H9 (cell line): ENCODE results near the gene CYP19A1. TPM values are rescaled to one million over a fixed set of nuclear protein-coding genes. Genes with fewer than 3 reads are reported as not detected.

Source experiments
- DNase-seq: peaks from one replicate; pipeline ENCODE4 v3.0.0-alpha.2; 2017
- H2AFZ ChIP-seq: one replicate; pipeline ENCODE4 v1.6.1; 2013; ENCODE audit warnings: mild to moderate bottlenecking, low read length, control low read depth, moderate library complexity
- H2AK5ac ChIP-seq: 2 replicates; pipeline ENCODE4 v1.6.1; 2013; ENCODE audit warnings: low read length, control low read depth, mixed read lengths; ENCODE audit not compliant: insufficient read length
- H2BK120ac ChIP-seq: one replicate; pipeline ENCODE4 v1.6.1; 2013; ENCODE audit warnings: low read depth, mild to moderate bottlenecking, low read length, control low read depth, inconsistent platforms; ENCODE audit not compliant: poor library complexity, severe bottlenecking
- H2BK12ac ChIP-seq: 2 replicates; pipeline ENCODE4 v1.6.1; 2013; ENCODE audit warnings: low read length, control low read depth, mixed read lengths, low read depth; ENCODE audit not compliant: insufficient read length
- H2BK15ac ChIP-seq: 2 replicates; pipeline ENCODE4 v1.6.1; 2013; ENCODE audit warnings: low read depth, low read length, control low read depth
- H2BK20ac ChIP-seq: one replicate; pipeline ENCODE4 v1.6.1; 2013; ENCODE audit warnings: low read depth, mild to moderate bottlenecking, low read length, control low read depth, inconsistent platforms; ENCODE audit not compliant: poor library complexity, severe bottlenecking
- H2BK5ac ChIP-seq: 2 replicates; pipeline ENCODE4 v1.6.1; 2013; ENCODE audit warnings: low read length, control low read depth, mixed read lengths; ENCODE audit not compliant: insufficient read length
- H3K14ac ChIP-seq: 2 replicates; pipeline ENCODE4 v1.6.1; 2013; ENCODE audit warnings: low read length, control low read depth; ENCODE audit not compliant: insufficient read depth
- H3K18ac ChIP-seq: 2 replicates; pipeline ENCODE4 v1.6.1; 2013; ENCODE audit warnings: low read depth, mild to moderate bottlenecking, mixed read lengths, low read length, control low read depth; ENCODE audit not compliant: insufficient read length
- H3K23ac ChIP-seq: 2 replicates; pipeline ENCODE4 v1.6.1; 2013; ENCODE audit warnings: low read length, control low read depth, mixed read lengths, low read depth; ENCODE audit not compliant: insufficient read length
- H3K23me2 ChIP-seq: 2 replicates; pipeline ENCODE4 v1.6.1; 2013; ENCODE audit warnings: low read depth, mild to moderate bottlenecking, mixed read lengths, low read length, control low read depth; ENCODE audit not compliant: insufficient read length, poor library complexity, severe bottlenecking
- H3K27ac ChIP-seq: 2 replicates; pipeline ENCODE4 v1.5.1; 2013; ENCODE audit warnings: low read length, control low read depth, mixed read lengths, low read depth; ENCODE audit not compliant: insufficient read length
- H3K27me3 ChIP-seq: 2 replicates; pipeline ENCODE4 v1.6.1; 2013; ENCODE audit warnings: low read length, control low read depth, inconsistent platforms; ENCODE audit not compliant: insufficient read depth
- H3K4ac ChIP-seq: 2 replicates; pipeline ENCODE4 v1.6.1; 2013; ENCODE audit warnings: low read depth, mild to moderate bottlenecking, control low read depth, inconsistent platforms, low read length, moderate library complexity
- H3K4me1 ChIP-seq: 2 replicates; pipeline ENCODE4 v1.6.1; 2013; ENCODE audit warnings: low read length, control low read depth, inconsistent platforms; ENCODE audit not compliant: insufficient read depth
- H3K4me2 ChIP-seq: 2 replicates; pipeline ENCODE4 v1.6.1; 2013; ENCODE audit warnings: low read length, control low read depth, mixed read lengths; ENCODE audit not compliant: insufficient read length, insufficient read depth
- H3K56ac ChIP-seq: 2 replicates; pipeline ENCODE4 v1.6.1; 2013; ENCODE audit warnings: low read depth, mild to moderate bottlenecking, mixed read lengths, low read length, control low read depth; ENCODE audit not compliant: insufficient read length
- H3K79me1 ChIP-seq: 2 replicates; pipeline ENCODE4 v1.6.1; 2013; ENCODE audit warnings: low read depth, mild to moderate bottlenecking, moderate library complexity, low read length, control low read depth, inconsistent platforms; ENCODE audit not compliant: insufficient read depth, poor library complexity, severe bottlenecking
- H3K79me2 ChIP-seq: 2 replicates; pipeline ENCODE4 v1.6.1; 2013; ENCODE audit warnings: low read length, control low read depth, inconsistent platforms; ENCODE audit not compliant: insufficient read depth
- H3K9ac ChIP-seq: 2 replicates; pipeline ENCODE4 v1.6.1; 2013; ENCODE audit warnings: low read length, control low read depth, mixed read lengths; ENCODE audit not compliant: insufficient read length; ENCODE audit errors: extremely low read depth
- H3K9me3 ChIP-seq: one replicate; pipeline ENCODE4 v1.6.1; 2013; ENCODE audit warnings: low read depth, low read length, inconsistent platforms; ENCODE audit not compliant: control insufficient read depth
- H3T11ph ChIP-seq: one replicate; pipeline ENCODE4 v1.6.1; 2013; ENCODE audit warnings: mild to moderate bottlenecking, low read length, control low read depth, inconsistent platforms
- H4K20me1 ChIP-seq: one replicate; pipeline ENCODE4 v1.6.1; 2013; ENCODE audit not compliant: control insufficient read depth, insufficient read length, insufficient read depth
- H4K5ac ChIP-seq: 2 replicates; pipeline ENCODE4 v1.6.1; 2013; ENCODE audit warnings: low read depth, mild to moderate bottlenecking, mixed read lengths, low read length, control low read depth; ENCODE audit not compliant: insufficient read length
- H4K8ac ChIP-seq: replicated peaks from 2 replicates; pipeline ENCODE4 v1.6.1; 2013; ENCODE audit warnings: low read length, control low read depth, mixed read lengths, low read depth; ENCODE audit not compliant: insufficient read length
- H4K91ac ChIP-seq: 2 replicates; pipeline ENCODE4 v1.6.1; 2013; ENCODE audit warnings: low read depth, mild to moderate bottlenecking, moderate library complexity, mixed read lengths, low read length, control low read depth; ENCODE audit not compliant: insufficient read length
- H3K27ac Mint-ChIP-seq, 3 experiments: 2 replicates in 2 of 3; 3 replicates in 1 of 3; pipeline ENCODE4 v1.8.0; 2020 to 2021; ENCODE audit warnings: mixed read lengths in 3 of 3, mild to moderate bottlenecking in 1 of 3, moderate library complexity in 1 of 3
- H3K27me3 Mint-ChIP-seq: 2 replicates; pipeline ENCODE4 v1.8.0; 2021; ENCODE audit warnings: low read depth, mild to moderate bottlenecking, moderate library complexity, mixed read lengths
- H3K36me3 Mint-ChIP-seq, 3 experiments: 2 replicates in 2 of 3; 3 replicates in 1 of 3; pipeline ENCODE4 v1.8.0; 2020 to 2021; ENCODE audit warnings: low read depth in 3 of 3, mixed read lengths in 3 of 3; ENCODE audit not compliant: insufficient read depth in 1 of 3
- H3K4me1 Mint-ChIP-seq, 2 experiments: 2 replicates each; pipeline ENCODE4 v1.8.0; 2020; ENCODE audit warnings: mixed read lengths in 2 of 2
- H3K4me3 Mint-ChIP-seq, 2 experiments: 2 replicates in 1 of 2; 3 replicates in 1 of 2; pipeline ENCODE4 v1.8.0; 2020 to 2021; ENCODE audit warnings: mild to moderate bottlenecking in 2 of 2, mixed read lengths in 2 of 2, moderate library complexity in 1 of 2
- H3K9me3 Mint-ChIP-seq, 2 experiments: 2 replicates in 1 of 2; 3 replicates in 1 of 2; pipeline ENCODE4 v1.8.0; 2020; ENCODE audit warnings: mild to moderate bottlenecking in 2 of 2, mixed read lengths in 2 of 2, moderate library complexity in 1 of 2
- CTCF ChIP-seq: fragments of 200-600 bp; sonication (generic); conservative IDR thresholded peaks from 3 replicates; pipeline ENCODE4 v1.8.0; 2021; ENCODE audit warnings: antibody characterized with exemption, mild to moderate bottlenecking
- WGBS: extraction: QIAGEN DNeasy Blood & Tissue Kit; methylation state at CpG from one replicate; pipeline ENCODE4 v1.1.7; 2013; ENCODE audit warnings: missing lambda C conversion rate, low lambda C conversion rate, mixed read lengths; ENCODE audit not compliant: insufficient read length; ENCODE audit errors: extremely low coverage; 5-methylcytosine and 5-hydroxymethylcytosine counted together
- total RNA-seq: library from RNA; stranded (reverse); gene quantifications from 2 replicates; pipeline ENCODE4 v1.2.1, GENCODE V29; 2021

Gene CYP19A1
- total RNA-seq, 1 experiment from 2014 or later: not detected

GRCh38 chr15:51186891-51187290 lies 151.5 kb downstream of the CYP19A1 start:
- Histone ChIP-seq H2BK20ac (no peak overlapping the region), H3K4me2 (no peak overlapping the region), H2AK5ac (no peak overlapping the region), H3K56ac (no peak overlapping the region), H3T11ph (no peak overlapping the region), H3K9me3 (no peaks in the 10 kb centered on the region), H3K9ac (no peak overlapping the region), H2BK120ac (no peak overlapping the region), H3K4ac (no peak overlapping the region), H2BK15ac (no peak overlapping the region), H3K27me3 (no peaks in the 10 kb centered on the region; the same call in 1 of the 2 replicates), H3K79me1 (no peaks in the 10 kb centered on the region), H3K18ac (no peak overlapping the region), H3K27ac (no peak overlapping the region), H3K79me2 (no peaks in the 10 kb centered on the region), H4K5ac (no peak overlapping the region), H3K23me2 (no peaks in the 10 kb centered on the region), H3K14ac (no peak overlapping the region), H4K20me1 (no peaks in the 10 kb centered on the region), H3K23ac (no peak overlapping the region), H2AFZ (no peak overlapping the region), H2BK5ac (no peak overlapping the region), H2BK12ac (no peak overlapping the region), H3K4me1 (no peaks in the 10 kb centered on the region; the same call in 1 of the 2 replicates), H4K91ac (no peak overlapping the region), H4K8ac (no peak overlapping the region)
- peaks cover 3 to 4% of the 10 kb centered on the region in 2 experiments; a peak in 2 of 4 replicates for H3K4me1 Mint-ChIP-seq
- H3K4me3 Mint-ChIP-seq: no peak overlapping the region
- DNase-seq: no peak
- H3K27ac Mint-ChIP-seq: no peak overlapping the region; a peak in 1 of 7 replicates
- TF ChIP-seq CTCF: no peak
- no peaks in the 10 kb centered on the region; the same call in 1 of the 2 replicates for H3K27me3 Mint-ChIP-seq
- WGBS: no CpG with 5 or more reads among the region's 4 CpGs
- H3K9me3 Mint-ChIP-seq: no peaks in the 10 kb centered on the region
- no peaks in the 10 kb centered on the region for H3K36me3 Mint-ChIP-seq
